GM18907 (cell line): ENCODE measurements around the gene ADCYAP1.

Source experiments
- ATAC-seq: cut with Tn5 transposase; IDR thresholded peaks from one replicate; pipeline ENCODE4 v1.9.1; 2021; ENCODE audit warnings: mild to moderate bottlenecking, moderate library complexity; ENCODE audit not compliant: unreplicated experiment

Gene ADCYAP1

GRCh38 chr18:959854-960253, 55.2 kb downstream of the ADCYAP1 start:
- ATAC-seq, result no peak
